Measurements from ENCODE around the gene INF2. TPM values are rescaled to one million over a fixed set of nuclear protein-coding genes. Genes with fewer than 3 reads are reported as not detected.

The INF2 gene
- total RNA-seq, 6 donors from 2014 or later = 65.2 to 259 (median 131) TPM

DNA sequence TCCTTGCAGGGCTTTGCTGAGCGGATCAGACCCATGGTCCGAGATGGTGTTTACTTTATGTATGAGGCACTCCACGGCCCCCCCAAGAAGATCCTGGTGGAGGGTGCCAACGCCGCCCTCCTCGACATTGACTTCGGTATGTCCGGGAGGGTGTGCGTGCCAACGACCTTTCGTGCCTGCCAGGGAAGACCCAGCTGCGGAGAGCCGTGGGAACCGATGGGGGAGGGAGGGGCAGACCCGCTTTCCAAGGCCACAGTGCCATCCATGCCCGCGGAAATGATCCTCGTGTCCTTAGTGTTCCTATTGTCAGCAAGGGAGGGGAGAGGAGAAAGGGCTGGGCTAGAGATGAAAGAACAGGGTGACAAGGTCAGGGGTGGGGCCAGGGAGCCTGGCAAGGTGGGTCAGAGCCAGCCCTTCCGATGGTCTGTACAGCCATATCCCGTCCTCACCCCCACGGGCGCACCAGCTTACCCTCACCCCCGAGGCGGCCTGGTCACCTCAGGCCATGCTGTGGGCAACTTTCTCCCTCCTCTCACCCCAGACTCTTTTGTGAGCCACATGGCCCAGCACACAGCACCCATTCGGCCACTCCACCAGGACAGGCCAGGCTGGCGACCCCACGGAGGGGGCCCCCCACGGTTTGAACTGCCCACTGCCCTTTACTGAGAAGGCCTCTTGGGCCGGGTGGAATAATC is 51.8 kb downstream of the INF2 start:
- no peak for ATAC-seq (ENCODE audit: low FRiP score in 2 of 2)
- Histone ChIP-seq H3K4me3 (no peak overlapping the region), H3K27me3 (no peaks in the 10 kb centered on the region), H3K9me3 (no peaks in the 10 kb centered on the region), H3K27ac (no peak overlapping the region), H3K36me3 (peaks cover 0 to 12% (median 0%) of the 10 kb centered on the region in 4 donors), H3K4me1 (peaks cover 9 to 14% (median 11%) of the 10 kb centered on the region in 4 donors)
- DNase-seq = peak in 1 of 2 donors; percentile 63
- TF ChIP-seq POLR2AphosphoS5 (IDR thresholded peaks at IDR 0.05) = no peak
- no peak for TF ChIP-seq EP300 (IDR thresholded peaks at IDR 0.05)
- no peak for TF ChIP-seq POLR2A (IDR thresholded peaks at IDR 0.05)
- TF ChIP-seq, protein P1, sequence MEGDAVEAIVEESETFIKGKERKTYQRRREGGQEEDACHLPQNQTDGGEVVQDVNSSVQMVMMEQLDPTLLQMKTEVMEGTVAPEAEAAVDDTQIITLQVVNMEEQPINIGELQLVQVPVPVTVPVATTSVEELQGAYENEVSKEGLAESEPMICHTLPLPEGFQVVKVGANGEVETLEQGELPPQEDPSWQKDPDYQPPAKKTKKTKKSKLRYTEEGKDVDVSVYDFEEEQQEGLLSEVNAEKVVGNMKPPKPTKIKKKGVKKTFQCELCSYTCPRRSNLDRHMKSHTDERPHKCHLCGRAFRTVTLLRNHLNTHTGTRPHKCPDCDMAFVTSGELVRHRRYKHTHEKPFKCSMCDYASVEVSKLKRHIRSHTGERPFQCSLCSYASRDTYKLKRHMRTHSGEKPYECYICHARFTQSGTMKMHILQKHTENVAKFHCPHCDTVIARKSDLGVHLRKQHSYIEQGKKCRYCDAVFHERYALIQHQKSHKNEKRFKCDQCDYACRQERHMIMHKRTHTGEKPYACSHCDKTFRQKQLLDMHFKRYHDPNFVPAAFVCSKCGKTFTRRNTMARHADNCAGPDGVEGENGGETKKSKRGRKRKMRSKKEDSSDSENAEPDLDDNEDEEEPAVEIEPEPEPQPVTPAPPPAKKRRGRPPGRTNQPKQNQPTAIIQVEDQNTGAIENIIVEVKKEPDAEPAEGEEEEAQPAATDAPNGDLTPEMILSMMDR (IDR thresholded peaks at IDR 0.05) = no peak
- 87 to 90% methylated on average over 21 to 29 of the region's 29 CpGs for WGBS, 2 donors

DNA sequence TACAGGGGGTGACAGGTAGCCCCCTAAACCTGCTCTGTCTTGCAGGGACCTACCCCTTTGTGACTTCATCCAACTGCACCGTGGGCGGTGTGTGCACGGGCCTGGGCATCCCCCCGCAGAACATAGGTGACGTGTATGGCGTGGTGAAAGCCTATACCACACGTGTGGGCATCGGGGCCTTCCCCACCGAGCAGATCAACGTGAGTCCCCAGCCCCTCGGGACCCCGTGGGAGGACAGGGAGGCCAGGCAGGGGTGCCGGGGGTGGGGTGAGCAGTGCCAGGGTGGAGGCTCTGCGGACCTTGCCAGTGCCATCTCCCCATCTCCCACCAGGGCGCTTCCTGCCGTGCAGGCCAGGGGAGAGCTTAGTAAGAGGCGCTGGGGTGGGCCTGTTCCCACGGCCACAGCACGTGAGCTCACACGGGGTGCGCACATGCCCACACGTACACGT is 52.4 kb downstream of the INF2 start:
- H3K4me1 ChIP-seq = peaks cover 5 to 12% (median 5%) of the 10 kb centered on the region in 4 donors
- peaks cover 0 to 12% (median 0%) of the 10 kb centered on the region in 4 donors for H3K36me3 ChIP-seq
- no peaks in the 10 kb centered on the region for H3K9me3 ChIP-seq
- H3K27me3 ChIP-seq = no peaks in the 10 kb centered on the region
- no peak overlapping the region for H3K4me3 ChIP-seq
- whole genome bisulfite sequencing, 2 donors = 92% methylated on average over 22 of the region's 23 CpGs; no CpG with 5 or more reads in 1 of the 2 donors
- peak in 1 of 2 donors; percentile 72 for DNase-seq
- ATAC-seq (ENCODE audit: low FRiP score in 2 of 2) = no peak
- TF ChIP-seq, protein P1 (IDR thresholded peaks at IDR 0.05) = no peak
- no peak for TF ChIP-seq POLR2AphosphoS5 (IDR thresholded peaks at IDR 0.05)
- no peak for TF ChIP-seq POLR2A (IDR thresholded peaks at IDR 0.05)
- TF ChIP-seq EP300 (IDR thresholded peaks at IDR 0.05) = no peak
- no peak overlapping the region for H3K27ac ChIP-seq

DNA sequence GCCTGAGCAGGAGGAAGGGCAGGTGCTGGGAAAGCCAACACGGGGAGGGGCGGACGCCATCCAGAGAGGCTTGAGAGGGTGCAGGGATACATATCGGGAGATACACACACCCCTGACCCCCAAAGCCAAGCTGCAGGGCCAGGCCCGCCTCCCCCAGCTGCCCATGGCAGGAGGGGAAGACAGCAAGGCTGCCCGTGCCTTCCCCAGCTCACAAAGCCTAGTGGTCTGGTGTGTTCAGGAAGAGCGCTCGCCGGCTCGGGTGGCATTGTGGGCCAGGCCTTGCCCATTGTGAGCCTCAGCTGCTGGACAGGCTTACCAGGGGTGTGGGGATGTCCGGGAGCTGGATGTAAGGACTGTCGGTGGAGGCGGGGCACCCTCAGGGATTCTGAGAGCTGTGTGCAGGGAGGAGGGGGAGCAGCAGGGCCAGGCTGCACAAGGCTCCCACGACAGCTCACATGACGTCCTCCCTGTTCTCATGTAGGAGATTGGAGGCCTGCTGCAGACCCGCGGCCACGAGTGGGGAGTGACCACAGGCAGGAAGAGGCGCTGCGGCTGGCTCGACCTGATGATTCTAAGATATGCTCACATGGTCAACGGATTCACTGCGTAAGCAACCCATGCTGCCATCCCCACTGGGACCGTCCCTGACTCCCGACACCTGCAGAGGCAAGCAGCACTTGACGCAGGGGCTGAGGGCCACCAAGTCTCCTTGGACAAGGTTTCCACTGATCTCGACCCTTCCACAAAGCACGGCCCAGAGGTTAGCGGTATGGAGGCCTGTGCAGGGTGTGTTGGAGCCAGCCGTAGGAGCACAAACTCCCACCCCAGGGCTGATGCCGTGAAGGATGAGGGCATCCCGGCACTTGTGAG is 53.4 kb downstream of the INF2 start:
- WGBS, 2 donors = 84 to 87% methylated on average over 30 to 31 of the region's 32 CpGs
- no peak for TF ChIP-seq POLR2A (IDR thresholded peaks at IDR 0.05)
- TF ChIP-seq POLR2AphosphoS5 (IDR thresholded peaks at IDR 0.05) = no peak
- no peak for TF ChIP-seq EP300 (IDR thresholded peaks at IDR 0.05)
- TF ChIP-seq, protein P1 (IDR thresholded peaks at IDR 0.05) = no peak
- Histone ChIP-seq H3K4me3 (no peak overlapping the region), H3K27me3 (no peaks in the 10 kb centered on the region), H3K36me3 (peaks cover 0 to 12% (median 0%) of the 10 kb centered on the region in 4 donors), H3K9me3 (no peaks in the 10 kb centered on the region), H3K27ac (no peak overlapping the region), H3K4me1 (peaks cover 0 to 8% (median 3%) of the 10 kb centered on the region in 4 donors)
- ATAC-seq (ENCODE audit: low FRiP score in 2 of 2) (no peak), DNase-seq (peak in 1 of 2 donors; percentile 59)

DNA sequence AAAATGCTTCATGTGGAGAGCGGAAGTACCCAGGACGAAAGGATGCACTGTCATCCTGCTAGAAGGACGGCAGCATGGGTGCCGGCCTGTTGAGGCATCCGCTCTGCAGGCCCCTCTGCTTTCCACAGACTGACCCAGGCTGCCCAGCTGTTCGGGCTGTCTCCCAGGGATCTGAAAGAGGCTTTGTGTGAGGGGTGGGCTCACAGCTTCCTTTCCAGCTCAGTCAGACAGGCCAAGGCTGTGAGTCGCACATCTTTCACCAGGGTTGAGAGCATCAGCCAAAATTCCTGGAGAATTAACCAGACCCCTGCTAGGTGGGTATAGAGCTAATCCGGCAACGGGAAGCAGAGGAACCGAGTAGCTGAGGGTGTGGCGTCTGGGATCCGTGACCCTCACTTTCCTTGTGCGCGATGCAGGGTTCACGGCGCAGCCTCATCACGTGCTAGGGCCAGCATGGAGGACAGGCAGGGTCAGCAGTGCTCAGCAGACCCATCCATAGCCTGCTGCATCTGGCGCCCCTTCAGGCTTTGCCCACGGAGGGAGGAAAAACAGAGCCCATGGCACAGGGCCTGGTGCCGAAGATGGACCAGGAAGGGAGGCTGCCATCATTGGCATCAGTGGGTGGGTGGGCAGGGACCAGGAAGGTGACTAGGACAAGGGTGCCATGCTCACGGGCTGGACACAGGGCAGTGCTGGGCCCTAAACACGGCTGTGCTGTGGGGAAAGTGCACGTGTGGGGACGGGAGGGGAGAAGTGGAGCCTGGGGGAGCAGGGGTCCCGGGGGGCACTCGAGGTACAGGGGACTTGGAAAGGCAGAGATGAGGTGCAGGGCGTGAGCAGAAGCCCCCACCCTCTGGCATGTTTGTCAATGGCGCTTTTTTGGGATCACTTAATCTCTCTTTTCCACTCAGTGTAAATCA is 54.3 kb downstream of the INF2 start:
- DNase-seq = no peak
- peaks cover 0 to 12% (median 0%) of the 10 kb centered on the region in 4 donors for H3K36me3 ChIP-seq
- no peaks in the 10 kb centered on the region for H3K27me3 ChIP-seq
- H3K27ac ChIP-seq = no peak overlapping the region
- TF ChIP-seq EP300 (IDR thresholded peaks at IDR 0.05) (no peak), POLR2AphosphoS5 (IDR thresholded peaks at IDR 0.05) (no peak), POLR2A (IDR thresholded peaks at IDR 0.05) (no peak)
- TF ChIP-seq, protein P1 (IDR thresholded peaks at IDR 0.05) = no peak
- no peak for ATAC-seq (ENCODE audit: low FRiP score in 2 of 2)
- no peaks in the 10 kb centered on the region for H3K9me3 ChIP-seq
- no peak overlapping the region for H3K4me3 ChIP-seq
- peaks cover 0 to 13% (median 3%) of the 10 kb centered on the region in 4 donors for H3K4me1 ChIP-seq
- 88% methylated on average over 14 to 28 of the region's 28 CpGs for WGBS, 2 donors

All from upper lobe of left lung (tissue), 6 donors.